HEK293T (cell line): ENCODE measurements around the gene RAB23.

Experiments
- CTCF ChIA-PET: fragments of 350-600 bp; formaldehyde crosslinking; extraction: SDS; loops from one replicate; lab custom pipeline; 2021; ENCODE audit warnings: antibody characterized with exemption, inconsistent platforms; lab: Yijun Ruan, JAX
- POLR2A ChIA-PET: fragments of 350-600 bp; formaldehyde crosslinking; extraction: SDS; loops from one replicate; lab custom pipeline; 2020; ENCODE audit warnings: antibody characterized with exemption, inconsistent platforms; lab: Yijun Ruan, JAX
- DNase-seq: peaks from one replicate; pipeline ENCODE4 v3.0.0; 2012; ENCODE audit warnings: mixed read lengths; ENCODE audit errors: extremely low spot score
- ARNT ChIP-seq: fragments of 450-650 bp; IDR thresholded peaks from 2 replicates; pipeline ENCODE4 v1.6.1; 2017; ENCODE audit warnings: mild to moderate bottlenecking
- BHLHE40 ChIP-seq: fragments of 450-650 bp; IDR thresholded peaks from 2 replicates; pipeline ENCODE4 v1.6.1; 2016; ENCODE audit warnings: mild to moderate bottlenecking, moderate library complexity, borderline replicate concordance
- CTBP1 ChIP-seq: fragments of 450-650 bp; IDR thresholded peaks from 2 replicates; pipeline ENCODE4 v1.6.1; 2016; ENCODE audit warnings: borderline replicate concordance
- ELF4 ChIP-seq: fragments of 450-650 bp; IDR thresholded peaks from 2 replicates; pipeline ENCODE4 v1.6.1; 2017; ENCODE audit warnings: antibody characterized with exemption
- FOXA1 ChIP-seq: fragments of 450-650 bp; IDR thresholded peaks from 2 replicates; pipeline ENCODE4 v1.6.1; 2016; ENCODE audit warnings: mild to moderate bottlenecking
- FOXK2 ChIP-seq: fragments of 450-650 bp; IDR thresholded peaks from 2 replicates; pipeline ENCODE4 v1.6.1; 2016; ENCODE audit warnings: mild to moderate bottlenecking
- FOXM1 ChIP-seq: fragments of 450-650 bp; IDR thresholded peaks from 2 replicates; pipeline ENCODE4 v1.6.1; 2017; ENCODE audit warnings: mild to moderate bottlenecking, borderline replicate concordance
- HDGF ChIP-seq: fragments of 450-650 bp; IDR thresholded peaks from 2 replicates; pipeline ENCODE4 v1.6.1; 2017; ENCODE audit warnings: antibody characterized with exemption, borderline replicate concordance
- L3MBTL2 ChIP-seq: fragments of 450-650 bp; conservative IDR thresholded peaks from 2 replicates; pipeline ENCODE4 v1.6.1; 2016; ENCODE audit warnings: mild to moderate bottlenecking
- LEF1 ChIP-seq: fragments of 450-650 bp; IDR thresholded peaks from 2 replicates; pipeline ENCODE4 v1.6.1; 2017; ENCODE audit warnings: mild to moderate bottlenecking, borderline replicate concordance
- NFRKB ChIP-seq: fragments of 450-650 bp; IDR thresholded peaks from 2 replicates; pipeline ENCODE4 v1.6.1; 2016; ENCODE audit warnings: mild to moderate bottlenecking, moderate library complexity
- SP1 ChIP-seq: fragments of 450-650 bp; IDR thresholded peaks from 2 replicates; pipeline ENCODE4 v1.6.1; 2017
- SUZ12 ChIP-seq: fragments of 450-650 bp; IDR thresholded peaks from 2 replicates; pipeline ENCODE4 v1.6.1; 2016; ENCODE audit warnings: mild to moderate bottlenecking
- TARDBP ChIP-seq: fragments of 450-650 bp; IDR thresholded peaks from 2 replicates; pipeline ENCODE4 v1.6.1; 2016
- ZNF384 ChIP-seq: fragments of 450-650 bp; IDR thresholded peaks from 2 replicates; pipeline ENCODE4 v1.6.1; 2016
- TF ChIP-seq, protein P1 (sequence below): fragments of 450-650 bp; IDR thresholded peaks from 2 replicates; pipeline ENCODE4 v1.6.1; 2016

The RAB23 gene

GRCh38 chr6:57173056-57173885 is 48.8 kb downstream of the RAB23 start:
- DNase-seq: peak; percentile 12
- TF ChIP-seq ZNF384 (no peak), SUZ12 (no peak), ARNT (no peak), HDGF (no peak), LEF1 (no peak), FOXK2 (no peak), ELF4 (no peak), NFRKB (no peak), BHLHE40 (no peak), TARDBP (no peak), L3MBTL2 (no peak)
- TF ChIP-seq, protein P1, sequence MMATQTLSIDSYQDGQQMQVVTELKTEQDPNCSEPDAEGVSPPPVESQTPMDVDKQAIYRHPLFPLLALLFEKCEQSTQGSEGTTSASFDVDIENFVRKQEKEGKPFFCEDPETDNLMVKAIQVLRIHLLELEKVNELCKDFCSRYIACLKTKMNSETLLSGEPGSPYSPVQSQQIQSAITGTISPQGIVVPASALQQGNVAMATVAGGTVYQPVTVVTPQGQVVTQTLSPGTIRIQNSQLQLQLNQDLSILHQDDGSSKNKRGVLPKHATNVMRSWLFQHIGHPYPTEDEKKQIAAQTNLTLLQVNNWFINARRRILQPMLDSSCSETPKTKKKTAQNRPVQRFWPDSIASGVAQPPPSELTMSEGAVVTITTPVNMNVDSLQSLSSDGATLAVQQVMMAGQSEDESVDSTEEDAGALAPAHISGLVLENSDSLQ: no peak
- ChIA-PET CTCF (no interaction called here), POLR2A (interaction anchor here (1.3 kb wide), 1 partner anchor 48 kb away, joined by 5 read pairs; the partner anchor contains the start of gene RAB23)

DNA sequence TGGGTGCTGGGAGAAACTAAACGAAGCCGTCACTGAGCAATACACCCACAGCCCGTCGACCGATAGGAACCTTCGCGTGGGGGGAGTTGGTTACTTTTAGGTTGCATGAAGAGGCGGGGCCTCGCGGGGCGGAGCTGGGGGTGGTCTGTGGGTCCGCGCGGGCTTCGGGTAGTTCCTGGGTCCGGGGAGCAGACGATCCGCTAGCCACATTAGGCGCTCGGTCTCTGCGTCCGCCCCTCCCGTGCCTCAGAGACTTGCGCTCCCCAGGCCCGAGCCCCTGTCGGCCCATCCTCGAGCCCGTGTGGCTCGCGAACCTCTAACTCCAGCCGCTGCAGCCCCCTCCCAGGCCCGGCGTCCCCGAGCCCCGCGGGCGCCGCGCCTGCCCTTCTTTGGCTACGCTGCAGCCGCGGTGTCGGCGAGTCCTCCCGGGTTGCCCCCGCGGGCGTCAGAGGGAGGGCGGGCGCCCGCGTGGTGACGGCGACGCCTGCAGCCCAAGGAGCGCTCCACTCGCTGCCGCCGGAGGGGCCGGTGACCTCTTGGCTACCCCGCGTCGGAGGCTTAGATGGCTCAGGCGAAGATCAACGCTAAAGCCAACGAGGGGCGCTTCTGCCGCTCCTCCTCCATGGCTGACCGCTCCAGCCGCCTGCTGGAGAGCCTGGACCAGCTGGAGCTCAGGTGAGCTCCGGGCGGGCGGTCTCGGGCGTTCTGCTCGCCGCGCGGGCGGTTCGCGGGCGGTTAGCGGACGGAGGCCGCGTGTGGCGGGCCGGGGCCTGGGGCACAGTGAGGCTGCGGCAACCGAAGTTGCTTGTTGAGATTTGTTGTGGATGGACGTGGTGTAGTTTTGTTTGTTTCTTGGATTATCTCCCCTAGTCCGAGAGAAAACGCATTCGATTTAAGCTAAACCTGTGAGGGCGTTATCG is 49.7 kb downstream of the RAB23 start, which contains the start of gene BAG2:
Gene BAG2 (plus strand): TSS at position 191 of the 920 bp plus-strand sequence. CDS start 372 bp downstream, at position 563.
- ChIA-PET CTCF (no interaction called here), POLR2A (interaction anchor here (1.0 to 1.3 kb wide), 3 partner anchors 49 to 83 kb away, joined by 3 to 5 read pairs (median 4); partner anchors contain the start of genes RAB23 and ZNF451)
- no peak for TF ChIP-seq CTBP1
- TF ChIP-seq L3MBTL2: peak; percentile 52
- no peak for TF ChIP-seq NFRKB
- DNase-seq: peak; percentile 63

- TF ChIP-seq FOXM1: no peak
- TF ChIP-seq, protein P1: no peak; the same call in 1 of the 2 replicates
- no peak for TF ChIP-seq FOXK2
- no peak for TF ChIP-seq ARNT
- no peak for TF ChIP-seq L3MBTL2
- ChIA-PET POLR2A (interaction anchor here (1.0 kb wide), 1 partner anchor 57 kb away, joined by 3 read pairs; the partner anchor contains the start of gene RAB23), CTCF (no interaction called here)
- DNase-seq: no peak
These were observed 57.0 kb downstream of the RAB23 start for GRCh38 chr6:57165080-57165479.

- no peak for TF ChIP-seq HDGF
- no peak for TF ChIP-seq ARNT
- TF ChIP-seq, protein P1: no peak
- no peak for TF ChIP-seq CTBP1
- TF ChIP-seq ZNF384: no peak
- TF ChIP-seq LEF1: no peak
- TF ChIP-seq TARDBP: no peak
- no peak for TF ChIP-seq ELF4
- TF ChIP-seq FOXA1: no peak
- no peak for TF ChIP-seq FOXM1
- TF ChIP-seq FOXK2: no peak
- DNase-seq: no peak
- ChIA-PET POLR2A (no interaction called here), CTCF (no interaction called here)
These were observed 58.2 kb downstream of the RAB23 start for GRCh38 chr6:57163956-57164355.

DNA sequence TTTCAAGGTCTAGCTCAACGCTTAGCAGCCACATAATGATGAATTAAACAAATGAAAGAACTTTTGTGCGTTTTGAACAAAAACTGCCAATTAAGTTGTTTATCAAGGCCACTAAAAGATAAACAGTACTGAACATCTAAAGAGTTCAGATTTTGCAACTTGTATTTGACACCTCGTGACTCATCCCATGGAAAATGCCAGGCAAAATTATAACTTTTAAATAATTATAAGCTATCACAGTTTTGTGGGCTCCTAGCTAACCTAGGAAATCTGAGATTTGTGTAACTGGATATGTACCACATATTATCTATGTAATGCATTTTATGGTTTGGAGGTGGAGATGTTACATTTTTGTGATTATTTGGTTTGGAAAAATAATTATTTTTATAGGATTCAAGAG is 59.6 kb downstream of the RAB23 start:
- POLR2A ChIA-PET: no interaction called here
- TF ChIP-seq SP1 (no peak), LEF1 (no peak), FOXM1 (no peak), CTBP1 (no peak), ELF4 (no peak), ZNF384 (no peak), TARDBP (no peak), FOXA1 (no peak)
- CTCF ChIA-PET: no interaction called here
- no peak for DNase-seq

DNA sequence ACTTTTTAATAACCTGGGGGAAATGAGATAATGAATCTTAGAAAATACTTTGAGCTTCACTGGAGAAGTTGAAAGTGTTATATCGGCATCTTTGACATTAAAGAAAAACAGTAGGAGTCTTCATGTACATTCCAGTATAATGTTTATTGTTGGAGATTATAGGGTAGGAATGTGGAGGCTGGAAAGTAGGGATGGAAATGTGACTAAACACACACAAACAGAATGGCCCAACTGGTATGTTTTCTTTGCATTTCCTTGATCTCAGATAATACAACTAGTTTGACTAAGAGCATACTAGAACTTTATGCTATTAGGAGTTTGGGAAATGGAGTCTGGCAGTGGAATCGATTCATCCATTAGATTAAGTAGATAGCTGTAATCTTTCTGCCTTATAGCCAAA is 60.1 kb downstream of the RAB23 start:
- TF ChIP-seq L3MBTL2: no peak
- no peak for TF ChIP-seq LEF1
- TF ChIP-seq SP1: no peak
- no peak for TF ChIP-seq HDGF
- no peak for TF ChIP-seq ZNF384
- no peak for TF ChIP-seq FOXA1
- TF ChIP-seq CTBP1: no peak
- TF ChIP-seq SUZ12: no peak
- TF ChIP-seq ARNT: no peak
- TF ChIP-seq TARDBP: no peak
- CTCF ChIA-PET: no interaction called here
- POLR2A ChIA-PET: no interaction called here
- no peak for DNase-seq
